ENCODE data around the gene MAN2A2.

MAN2A2 gene

DNA sequence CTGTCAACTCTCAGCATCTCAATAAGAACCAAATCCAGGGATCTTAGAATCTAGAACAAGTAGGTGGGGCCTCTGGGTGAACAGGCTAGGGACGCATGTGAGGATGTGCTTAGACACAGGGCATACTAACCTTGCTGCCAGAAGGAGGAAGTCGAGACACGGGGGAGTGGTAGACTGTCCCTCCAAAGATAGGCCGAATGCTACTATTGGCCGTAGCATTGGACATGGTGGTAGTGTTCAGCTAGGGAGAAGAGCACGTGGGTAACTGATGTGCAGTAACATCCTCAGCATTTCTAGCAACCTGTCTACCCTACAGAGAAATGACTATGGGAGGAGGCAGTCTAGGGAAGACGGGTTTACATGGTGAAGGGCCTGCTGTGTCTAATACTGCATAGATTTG lies 67.2 kb downstream of the MAN2A2 start:
- no peak for DNase-seq

DNA sequence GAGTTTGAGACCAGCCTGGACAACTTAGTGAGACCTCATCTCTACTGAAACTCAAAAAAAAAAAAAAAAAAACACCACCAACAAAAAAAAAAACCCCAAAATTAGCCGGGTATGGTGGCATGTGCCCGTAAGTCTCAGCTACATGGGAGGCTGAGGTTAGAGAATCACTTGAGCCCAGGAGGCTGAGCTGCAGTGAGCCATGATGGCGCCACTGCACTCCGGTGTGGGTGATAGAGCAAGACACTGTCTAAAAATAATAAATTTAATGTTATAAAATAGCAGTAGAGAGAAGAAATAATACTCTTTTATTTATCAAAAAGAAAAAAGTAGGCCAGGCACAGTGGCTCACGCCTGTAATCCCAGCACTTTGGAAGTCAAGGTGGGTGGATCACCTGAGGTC lies 69.0 kb downstream of the MAN2A2 start:
- DNase-seq = no peak

All from T-helper 1 cell (primary cell).